ENCODE results near the gene CPXCR1.
"Not testable (repeated sequence)": the region's sequence is repeated elsewhere in the genome, so short reads cannot be mapped to it uniquely, and the experiment has no call there.

The CPXCR1 gene

GRCh38 chrX:88746925-88747324 is at the start of gene CPXCR1:
Gene CPXCR1 (plus strand): TSS chrX:88747225. CDS start chrX:88753415, 6,190 bp downstream.
- no peak for DNase-seq

GRCh38 chrX:88735835-88736234 is 11.2 kb upstream of the CPXCR1 start:
- DNase-seq, result no peak

- not testable (repeated sequence) for DNase-seq
These were observed 810 bp upstream of the CPXCR1 start for GRCh38 chrX:88746215-88746614.

- DNase-seq, result not testable (repeated sequence)
These were observed 5.3 kb downstream of the CPXCR1 start for GRCh38 chrX:88752339-88752738.

- no peak for DNase-seq
These were observed 42.8 kb downstream of the CPXCR1 start for GRCh38 chrX:88789825-88790224.
